Astrocyte of the cerebellum (primary cell): ENCODE data around the gene CCDC89.

Source experiments
- DNase-seq: peaks from one replicate; pipeline ENCODE4 v3.0.0-alpha.2; 2011; ENCODE audit warnings: low read depth
- H3K4me3 ChIP-seq: 2 replicates; pipeline ENCODE4 v1.5.1; 2011; ENCODE audit warnings: mild to moderate bottlenecking, low read depth, low read length, moderate library complexity
- CTCF ChIP-seq: IDR thresholded peaks from 2 replicates; pipeline ENCODE4 v1.5.1; 2012; ENCODE audit warnings: low read length, low read depth, moderate library complexity, mild to moderate bottlenecking; ENCODE audit errors: missing control alignments
- in situ Hi-C: cut with HindIII; loops from 2 replicates; pipeline ENCODE4 v1.10.0; 2017; ENCODE audit warnings: low sequenced_read_pairs

CCDC89 gene

GRCh38 chr11:85664615-85665481 is 21.1 kb downstream of the CCDC89 start, which contains the start of gene CREBZF:
TSS of gene CREBZF (minus strand) at chr11:85665129. CDS start at chr11:85664875, 254 bp downstream.
- in situ Hi-C loops, result no loop called here
- H3K4me3 ChIP-seq, result peak within 1 kb of the TSS; percentile 79
- TF ChIP-seq CTCF, result no peak
- peak; percentile 85 for DNase-seq

GRCh38 chr11:85663753-85664614 is 22.0 kb downstream of the CCDC89 start:
- in situ Hi-C loops, result no loop called here
- H3K4me3 ChIP-seq, result peak overlapping the region; percentile 79
- peak; percentile 36 for TF ChIP-seq CTCF
- DNase-seq, result no peak

- peak overlapping the region; percentile 79 for H3K4me3 ChIP-seq
- no peak for DNase-seq
- in situ Hi-C loops, result no loop called here
- TF ChIP-seq CTCF, result no peak
Observed at GRCh38 chr11:85663080-85663752, 22.8 kb downstream of the CCDC89 start.

DNA sequence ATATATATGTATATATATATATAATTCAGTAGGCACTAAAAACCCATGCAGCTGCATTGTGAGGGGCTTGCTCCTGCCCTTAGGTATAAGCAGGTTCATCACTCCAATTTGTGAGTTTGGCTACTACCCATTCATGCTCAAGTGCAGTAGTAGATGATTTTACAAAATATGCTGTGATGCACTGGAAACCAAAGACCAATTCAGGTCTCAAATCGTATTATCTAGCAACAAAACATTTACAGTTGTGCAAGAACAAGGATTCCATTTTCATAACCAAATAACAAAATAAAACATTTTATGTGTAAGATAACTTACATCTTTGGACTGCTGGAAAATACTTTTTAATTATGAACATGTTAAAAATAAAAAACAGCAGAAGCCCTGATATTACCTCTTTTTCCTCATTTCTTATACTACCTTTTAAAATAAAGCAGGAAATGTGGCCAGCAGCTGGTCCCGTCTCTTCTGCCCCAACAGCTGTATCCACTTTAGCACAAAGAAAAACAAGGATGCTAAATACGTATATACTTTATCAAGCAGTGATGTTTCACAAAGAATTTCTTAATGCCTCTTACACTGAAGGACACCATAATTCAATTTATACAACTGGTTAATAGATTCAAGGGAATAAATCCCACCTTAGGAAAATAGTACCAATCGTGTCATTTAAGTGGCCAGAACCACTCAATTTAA is 23.9 kb downstream of the CCDC89 start:
- in situ Hi-C loops, result no loop called here
- no peak for TF ChIP-seq CTCF
- peak overlapping the region; percentile 79 for H3K4me3 ChIP-seq
- no peak for DNase-seq

DNA sequence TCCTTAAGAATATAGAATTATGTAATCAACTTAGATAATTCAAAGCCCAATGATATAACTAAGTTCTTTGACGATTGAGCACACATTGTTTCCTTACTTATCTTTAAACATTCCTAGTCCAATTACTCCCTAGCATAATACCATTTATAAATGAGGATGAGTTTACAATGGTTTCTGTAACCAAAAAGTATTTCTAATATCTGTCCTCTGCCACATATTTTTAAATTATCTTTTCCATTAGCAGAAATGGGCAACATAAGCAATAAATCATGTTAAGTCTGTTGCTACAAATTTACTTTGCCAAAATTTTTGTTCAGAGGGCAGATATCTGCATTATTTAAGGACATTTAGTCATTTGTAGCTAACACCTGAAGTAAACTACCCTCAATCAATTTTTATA is 27.8 kb downstream of the CCDC89 start:
- no peak for TF ChIP-seq CTCF
- H3K4me3 ChIP-seq, result no peak overlapping the region
- no peak for DNase-seq
- in situ Hi-C loops, result no loop called here
